T-helper 9 cell (primary cell): Measurements from ENCODE around the gene DCUN1D4.

ENCODE experiments used
- DNase-seq: peaks from one replicate; pipeline ENCODE4 v3.0.0-alpha.2; 2020
- total RNA-seq, 2 donors: gene quantifications; one replicate each; lab custom pipeline; 2026; lab: John Stamatoyannopoulos, UW

The DCUN1D4 gene
- 36.2 to 38.4 reads per million in 2 donors for total RNA-seq

DNA sequence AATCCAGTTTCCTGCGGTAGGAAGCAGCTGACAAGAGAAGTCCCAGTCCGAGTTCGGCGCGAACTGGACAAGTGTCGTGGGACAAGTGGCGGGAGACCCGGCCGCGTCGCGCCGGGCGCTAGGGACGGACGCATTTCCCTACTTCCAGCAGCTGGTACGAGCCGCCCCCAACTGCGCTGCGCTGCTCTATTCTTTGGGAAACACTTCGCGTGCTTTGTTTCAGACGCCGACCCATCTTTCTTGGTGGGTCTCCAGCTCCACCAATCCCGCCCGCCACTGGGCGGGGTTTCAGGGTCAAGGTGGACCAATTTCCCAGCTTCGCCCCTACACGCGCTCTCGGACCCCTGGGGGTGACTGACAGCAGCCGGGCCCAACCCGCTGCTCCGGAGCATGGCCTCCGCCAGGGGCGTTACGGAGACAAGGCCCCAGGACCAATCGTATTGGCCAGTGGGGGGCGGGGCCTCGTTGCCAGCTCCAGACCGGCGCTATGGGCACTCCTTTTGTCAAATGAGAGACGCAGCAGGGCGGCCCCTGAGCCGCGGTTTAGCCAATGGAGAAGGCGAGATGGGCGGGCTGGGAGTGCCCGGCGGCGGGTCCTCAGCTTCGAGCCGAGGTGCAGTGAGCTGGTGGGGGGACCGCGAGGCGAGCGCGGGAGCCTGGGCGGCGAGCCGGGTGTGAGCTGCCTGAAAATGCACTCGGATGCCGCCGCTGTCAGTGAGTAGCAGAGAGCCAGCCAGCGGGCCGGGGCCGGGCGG lies at the start of gene DCUN1D4:
Gene DCUN1D4, plus strand, starts transcription at position 600 of the 755 bp plus-strand sequence. Its CDS starts 90 bp downstream, at position 690.
- peak; percentile 96 for DNase-seq

DNA sequence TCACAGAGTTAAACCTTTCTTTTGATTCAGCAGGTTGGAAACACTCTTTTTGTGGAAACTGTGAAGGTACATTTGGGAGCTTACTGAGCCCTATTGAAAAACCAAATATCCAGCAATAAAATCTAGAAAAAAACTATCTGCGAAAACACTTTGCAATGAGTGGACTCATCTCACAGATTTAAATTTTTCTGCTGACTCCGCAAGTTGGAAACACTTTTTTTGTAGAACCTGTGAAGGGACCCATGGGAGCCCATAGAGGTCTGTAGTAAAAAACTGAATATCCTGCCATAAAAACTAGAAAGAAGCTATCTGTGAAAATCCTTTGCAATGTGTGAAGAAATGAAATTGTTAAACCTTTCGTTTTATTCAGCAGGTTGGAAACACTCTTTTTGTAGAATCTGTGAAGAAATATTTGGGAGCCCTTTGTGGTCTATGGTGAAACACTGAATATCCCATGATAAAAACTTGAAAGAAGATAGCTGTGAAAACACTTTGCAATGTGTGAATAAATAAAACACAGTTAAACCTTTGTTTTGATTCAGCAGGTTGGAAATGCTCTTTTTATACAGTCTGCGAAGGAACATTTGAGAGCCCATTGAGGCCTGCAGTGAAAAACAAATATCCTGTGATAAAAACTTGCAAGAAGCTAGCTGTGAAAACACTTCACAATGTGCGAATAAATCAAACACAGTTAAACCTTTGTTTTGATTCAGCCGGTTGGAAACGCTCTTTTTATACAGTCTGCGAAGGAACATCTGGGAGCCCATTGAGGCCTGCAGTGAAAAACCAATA lies 22.3 kb upstream of the DCUN1D4 start:
- no peak for DNase-seq

DNA sequence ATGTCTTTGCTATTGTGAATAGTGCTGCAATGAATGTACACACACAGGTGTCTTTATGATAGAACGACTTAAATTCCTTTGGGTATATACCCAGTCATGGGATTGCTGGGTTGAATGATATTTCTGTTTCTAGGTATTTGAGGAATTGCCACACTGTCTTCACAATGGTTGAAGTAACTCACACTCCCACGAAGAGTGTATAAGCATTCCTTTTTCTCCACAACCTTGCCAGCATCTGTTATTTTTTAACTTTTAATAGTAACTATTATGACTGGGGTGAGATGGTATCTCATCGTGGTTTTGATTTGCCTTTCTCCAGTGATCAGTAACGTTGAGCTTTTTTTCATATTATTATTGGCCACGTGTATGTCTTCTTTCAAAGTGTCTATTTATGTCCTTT lies 17.6 kb upstream of the DCUN1D4 start:
- DNase-seq = no peak

DNA sequence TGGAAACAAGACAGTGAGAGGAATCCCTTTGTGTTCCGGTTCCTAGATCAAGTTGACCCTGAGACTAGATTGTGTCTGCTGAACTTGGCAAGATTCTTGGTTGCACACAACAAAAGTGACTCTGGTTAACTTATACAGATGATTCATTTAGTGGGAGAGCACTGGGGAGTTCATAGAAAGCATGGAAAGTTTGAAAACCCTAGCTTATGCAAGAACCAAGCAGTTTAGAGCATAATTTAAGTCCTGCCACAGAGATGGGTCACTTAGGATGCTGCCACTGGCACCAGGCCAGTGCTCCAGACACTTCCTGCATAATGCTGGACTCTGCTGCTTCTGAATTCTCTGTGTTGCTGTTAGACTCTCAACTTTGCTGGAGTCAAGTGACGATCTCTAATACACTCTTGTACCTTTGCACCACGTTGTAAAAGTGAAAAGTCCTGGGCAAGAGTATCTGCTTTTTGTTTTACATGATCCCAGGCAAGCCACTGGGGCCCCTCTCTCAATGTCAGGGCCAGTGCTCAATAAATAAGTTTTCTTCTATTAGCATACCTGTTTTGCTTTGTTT lies 12.7 kb upstream of the DCUN1D4 start:
- no peak for DNase-seq

DNA sequence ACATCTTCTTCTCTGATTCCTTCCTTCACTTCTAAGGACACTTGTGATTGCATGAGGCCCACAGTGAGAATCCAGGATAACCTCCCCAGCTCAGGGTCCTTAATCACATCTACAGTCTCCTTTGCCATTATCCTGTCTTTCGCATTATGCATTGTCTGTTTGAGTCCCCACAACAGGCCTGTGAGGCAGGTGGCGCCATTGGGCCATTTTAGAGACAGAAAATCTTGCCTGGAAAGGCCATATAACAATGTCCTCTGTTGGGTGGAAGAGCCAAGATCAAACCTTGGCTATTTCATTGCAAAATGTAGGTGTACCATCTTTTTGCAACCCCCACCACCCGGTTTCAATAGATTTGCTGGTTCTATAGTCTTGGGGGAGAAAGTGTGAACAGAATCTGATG lies 11.8 kb upstream of the DCUN1D4 start:
- DNase-seq = peak; percentile 46

DNA sequence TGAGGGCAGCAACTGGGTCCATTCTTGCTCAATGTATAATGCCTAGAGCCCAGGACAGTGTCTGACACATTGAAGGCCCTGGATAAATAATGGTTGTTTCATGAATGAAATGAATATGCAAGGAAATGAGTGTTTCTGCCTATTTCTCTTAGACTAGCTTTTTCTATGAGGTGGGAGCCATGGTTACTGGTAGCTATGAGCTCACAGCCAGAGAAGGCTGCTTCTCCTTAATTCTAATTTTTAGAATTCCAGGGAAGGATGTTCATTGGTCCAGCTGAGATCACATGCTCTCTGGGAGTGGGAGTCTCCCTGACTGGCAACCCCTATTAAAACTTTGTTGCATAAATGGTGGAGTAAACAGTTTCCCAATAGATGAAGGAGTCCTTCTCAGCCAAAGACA lies 9.7 kb upstream of the DCUN1D4 start:
- DNase-seq = no peak

DNA sequence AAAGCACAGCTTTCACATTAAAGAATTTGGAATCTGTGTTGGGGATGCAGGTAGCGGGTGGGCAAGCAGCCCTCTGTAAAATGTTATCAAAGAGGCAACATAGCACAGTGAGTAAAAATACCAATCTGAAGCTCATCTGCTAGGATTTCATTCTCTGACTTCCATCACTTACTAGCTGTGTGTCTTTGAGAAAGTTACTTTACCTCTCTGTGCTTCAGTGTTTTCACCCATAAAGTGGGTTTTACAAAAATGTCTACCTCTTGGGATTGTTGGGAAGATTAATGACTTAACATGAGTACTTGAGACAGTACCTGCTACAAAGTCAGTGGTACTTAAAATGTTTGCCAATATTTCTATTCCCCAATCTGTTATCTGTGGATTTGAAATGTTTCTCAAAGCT lies 7.9 kb upstream of the DCUN1D4 start:
- DNase-seq = no peak

DNA sequence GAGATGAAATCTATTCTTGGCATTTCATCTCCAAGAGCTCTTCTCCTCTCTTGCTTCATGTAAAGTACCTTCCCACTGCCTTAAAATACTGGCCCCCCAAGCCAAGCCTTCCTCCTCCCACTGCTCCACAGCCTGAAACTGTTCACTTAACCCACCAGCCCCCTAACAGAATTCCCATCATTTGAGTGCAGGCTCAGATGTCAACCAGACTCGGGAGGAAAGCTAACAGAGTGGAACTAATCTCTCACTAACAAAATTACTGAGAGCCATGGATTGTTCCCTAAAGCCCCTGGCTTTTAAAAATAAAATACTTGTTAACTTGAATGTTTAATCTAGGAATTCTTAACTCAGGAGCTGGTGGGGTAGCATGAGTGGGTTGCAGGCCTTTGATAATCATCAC lies 7.1 kb upstream of the DCUN1D4 start:
- no peak for DNase-seq

DNA sequence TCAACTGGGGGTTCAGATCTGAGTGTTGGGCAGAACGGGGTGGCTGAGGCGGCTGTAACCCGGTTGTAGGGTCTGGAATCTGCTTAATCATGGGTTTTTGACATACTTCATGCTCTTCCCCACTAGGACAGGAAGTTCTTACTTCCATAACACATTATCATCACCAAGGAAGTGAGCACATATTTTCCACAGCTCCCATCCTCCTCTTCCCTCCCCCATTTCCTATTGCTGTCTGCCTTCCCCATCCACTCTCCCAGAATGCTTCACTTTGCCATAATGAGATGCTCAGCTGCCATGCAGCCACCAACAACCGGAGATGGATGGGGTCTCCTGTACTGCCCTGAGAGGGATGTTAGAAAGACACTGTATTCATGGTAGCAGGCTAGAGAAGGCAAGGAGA lies 6.4 kb upstream of the DCUN1D4 start:
- DNase-seq = no peak

DNA sequence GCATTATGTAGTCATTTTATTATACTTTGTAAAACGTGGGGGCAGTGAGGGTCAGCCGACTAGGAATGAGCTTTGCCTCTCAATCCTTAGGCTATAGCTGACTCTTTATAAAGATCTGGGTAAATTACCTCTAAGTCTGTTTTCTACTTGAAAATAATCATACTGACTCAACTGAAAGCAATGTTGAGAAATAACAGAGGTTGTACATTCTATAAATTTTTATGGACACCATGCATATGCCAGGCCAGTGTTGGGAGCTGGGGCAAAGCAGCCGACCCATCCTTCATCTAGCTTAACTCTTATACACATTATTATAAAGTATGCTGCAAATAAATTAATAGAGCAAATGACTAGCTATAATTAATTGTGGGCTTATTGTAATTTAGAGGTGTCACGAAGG lies 2.2 kb upstream of the DCUN1D4 start:
- DNase-seq = no peak

DNA sequence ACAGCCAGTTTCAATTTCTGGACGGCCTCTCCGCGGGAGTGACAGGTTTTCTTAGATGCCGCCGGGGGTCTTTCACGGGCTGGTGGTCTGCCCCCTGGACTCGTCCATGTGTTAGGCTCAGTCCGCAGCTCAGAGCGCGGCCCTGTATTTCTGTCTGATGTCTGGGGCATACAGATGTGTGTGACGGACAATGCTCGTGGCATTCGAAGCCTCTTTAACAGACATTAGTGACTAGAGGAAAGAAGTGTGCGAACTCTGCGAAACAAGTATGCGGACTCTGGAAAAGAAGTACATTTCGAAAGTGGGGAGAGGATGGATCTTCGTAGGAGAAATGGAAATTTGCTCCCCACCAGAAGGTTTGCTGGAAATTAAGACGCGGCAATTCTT lies 793 bp upstream of the DCUN1D4 start:
- no peak for DNase-seq

DNA sequence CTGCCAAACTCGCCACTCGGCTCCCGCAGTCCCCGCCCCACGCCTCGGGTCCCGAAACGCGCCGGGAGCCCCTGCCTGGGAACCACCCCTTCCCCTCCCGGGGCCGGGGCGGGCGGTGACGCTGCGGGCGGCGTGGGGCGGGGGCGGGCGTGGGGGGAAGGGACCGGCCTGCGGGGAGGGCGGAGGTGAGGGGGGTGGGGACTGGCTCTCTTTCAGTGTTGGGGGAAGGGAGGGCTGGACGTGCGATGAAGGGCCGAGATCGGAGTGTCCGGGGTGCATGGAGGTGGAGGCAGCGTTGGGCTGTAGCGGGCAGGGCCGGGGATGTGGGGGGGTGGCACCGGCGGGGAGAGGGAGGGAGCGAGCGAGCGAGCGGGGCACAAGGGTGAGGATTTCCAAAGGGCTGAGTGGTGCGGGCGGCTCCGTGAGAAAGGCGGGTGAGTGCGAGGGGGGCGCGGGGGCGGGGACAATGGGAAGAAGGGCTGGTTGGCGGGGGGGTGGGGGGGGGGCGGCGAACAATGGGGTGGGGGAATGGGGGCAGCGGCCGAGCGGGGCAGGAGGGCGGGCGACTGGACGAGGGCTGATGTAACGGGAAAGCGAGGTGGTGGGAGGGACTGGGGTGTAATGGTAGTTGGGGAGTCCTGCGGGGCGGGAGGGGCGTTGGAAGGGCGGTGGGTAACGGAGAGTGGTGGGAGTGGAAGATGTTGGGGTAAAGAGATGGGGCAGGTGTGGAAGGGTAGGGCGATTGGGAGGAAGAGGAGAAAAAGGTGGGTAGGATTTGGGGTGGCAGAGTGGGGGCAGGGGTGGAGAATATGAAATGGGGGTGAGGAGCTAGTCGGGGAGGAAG lies 578 bp downstream of the DCUN1D4 start:
- DNase-seq = peak; percentile 54

DNA sequence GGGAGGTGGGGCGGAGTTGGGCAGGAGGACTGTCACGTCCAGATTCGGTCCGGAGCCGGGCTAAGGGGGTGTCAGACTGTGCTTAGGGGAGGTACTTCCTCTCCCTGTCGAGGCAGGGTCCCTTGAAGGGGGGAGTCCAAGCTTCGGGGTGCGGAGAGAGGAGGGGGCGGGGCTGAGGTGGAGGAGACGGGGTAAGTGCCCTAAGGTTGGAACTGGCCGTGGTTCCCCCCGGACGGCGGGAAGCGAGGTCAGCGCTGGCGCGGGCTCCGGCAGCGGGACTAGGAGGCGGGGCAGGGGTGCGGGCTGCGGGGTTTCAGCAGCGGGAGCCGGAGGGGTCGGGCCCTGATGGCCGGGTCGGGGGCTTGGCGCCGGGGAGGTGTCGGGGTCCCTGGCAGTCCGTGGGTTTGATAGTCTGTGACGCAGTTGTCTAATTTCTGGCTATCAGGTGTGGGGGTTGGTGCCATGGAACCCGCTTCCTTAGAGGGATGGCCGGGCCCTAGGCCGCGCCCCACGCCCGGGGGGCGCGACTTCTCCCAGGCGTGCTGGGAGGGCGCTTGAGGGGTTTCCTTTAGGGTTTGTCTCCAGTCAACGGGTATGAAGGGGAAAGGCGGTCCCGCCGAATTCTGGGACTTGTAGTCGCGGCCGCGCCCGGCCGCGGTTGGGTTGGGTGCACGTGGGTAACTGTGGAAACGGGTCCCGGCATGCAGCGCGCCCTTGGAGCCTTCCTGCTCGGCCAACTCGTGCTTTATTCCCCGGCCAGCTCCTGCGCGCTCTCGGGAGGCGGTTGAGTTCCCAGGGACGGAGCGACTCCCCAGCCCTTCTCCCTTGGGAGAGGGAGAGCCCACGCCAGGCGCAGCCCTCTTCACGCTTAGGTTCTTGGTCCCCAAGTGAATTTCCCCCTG lies 1.5 kb downstream of the DCUN1D4 start:
- peak; percentile 69 for DNase-seq

DNA sequence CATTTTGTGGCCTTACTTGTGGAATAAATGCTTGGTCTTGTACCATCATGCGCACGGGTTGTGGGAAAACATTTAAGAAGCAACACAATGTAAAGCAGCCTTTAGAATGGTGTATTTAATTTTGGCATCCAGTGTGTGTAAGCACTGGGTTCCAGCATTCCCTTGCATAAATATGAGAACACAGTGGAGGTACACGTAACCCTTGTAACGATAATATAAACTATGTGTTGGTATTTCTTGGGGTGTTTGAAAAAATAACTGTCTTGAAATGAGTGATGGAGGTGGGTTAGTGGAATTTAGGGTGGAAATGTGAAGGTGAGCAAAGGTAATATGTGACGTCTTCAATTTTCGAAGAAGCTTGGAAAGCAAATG lies 2.1 kb downstream of the DCUN1D4 start:
- DNase-seq = no peak

DNA sequence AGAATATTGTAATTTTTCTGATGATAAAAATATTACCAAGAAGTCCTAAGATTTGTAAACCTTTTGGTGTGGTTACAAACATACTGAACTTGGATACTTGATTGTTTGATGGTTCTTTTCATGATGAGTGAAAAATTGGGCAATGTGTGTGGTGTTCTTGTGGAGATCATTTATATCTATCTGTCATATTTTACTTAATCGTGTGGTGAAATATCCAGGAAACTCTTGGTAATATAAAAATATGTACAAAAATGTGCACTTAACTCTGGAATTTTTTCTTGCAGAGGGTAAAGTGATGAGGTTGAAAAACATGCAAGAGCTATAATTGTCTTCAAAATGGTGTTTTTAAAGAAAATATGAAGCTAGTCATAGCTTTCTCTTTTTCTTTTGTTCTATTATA lies 2.8 kb downstream of the DCUN1D4 start:
- no peak for DNase-seq

DNA sequence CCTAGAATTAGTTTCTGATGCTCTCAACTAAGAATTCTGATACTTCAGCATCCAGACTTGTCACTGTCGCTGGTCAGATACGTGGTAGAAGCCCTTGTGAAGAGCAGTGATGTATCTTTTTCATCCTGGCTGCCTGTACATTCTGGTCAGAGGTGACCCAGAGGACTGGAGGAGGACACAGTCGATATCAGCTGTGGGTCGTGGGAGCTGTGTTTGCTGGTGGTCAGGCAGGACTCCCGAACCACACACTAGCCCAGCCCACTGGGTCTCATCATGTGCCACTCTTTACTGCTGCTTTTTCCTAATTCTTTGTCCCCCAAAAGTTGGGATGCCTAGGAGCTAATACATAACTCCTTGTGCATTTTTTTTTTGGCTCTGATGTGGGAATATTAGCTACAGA lies 6.5 kb downstream of the DCUN1D4 start:
- no peak for DNase-seq

DNA sequence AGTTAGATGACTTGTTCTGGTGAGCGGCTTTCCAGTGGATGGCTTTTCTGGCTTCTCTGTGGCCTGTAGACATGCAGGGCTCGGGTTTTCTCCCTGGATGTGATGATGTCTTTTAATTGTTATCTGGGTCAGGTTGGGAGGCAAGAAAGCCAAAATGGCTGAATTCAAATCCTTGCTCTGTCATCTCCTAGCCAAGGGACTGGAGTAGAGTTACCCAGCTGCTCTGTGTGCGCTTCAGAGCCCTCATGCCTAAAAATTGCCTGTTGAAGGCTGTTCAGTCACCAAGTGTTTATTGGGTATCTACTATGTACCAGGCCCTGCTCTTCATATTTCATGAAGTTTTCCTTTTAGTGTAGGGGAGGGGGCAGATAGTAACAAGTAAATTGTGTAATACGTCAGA lies 7.3 kb downstream of the DCUN1D4 start:
- no peak for DNase-seq

DNA sequence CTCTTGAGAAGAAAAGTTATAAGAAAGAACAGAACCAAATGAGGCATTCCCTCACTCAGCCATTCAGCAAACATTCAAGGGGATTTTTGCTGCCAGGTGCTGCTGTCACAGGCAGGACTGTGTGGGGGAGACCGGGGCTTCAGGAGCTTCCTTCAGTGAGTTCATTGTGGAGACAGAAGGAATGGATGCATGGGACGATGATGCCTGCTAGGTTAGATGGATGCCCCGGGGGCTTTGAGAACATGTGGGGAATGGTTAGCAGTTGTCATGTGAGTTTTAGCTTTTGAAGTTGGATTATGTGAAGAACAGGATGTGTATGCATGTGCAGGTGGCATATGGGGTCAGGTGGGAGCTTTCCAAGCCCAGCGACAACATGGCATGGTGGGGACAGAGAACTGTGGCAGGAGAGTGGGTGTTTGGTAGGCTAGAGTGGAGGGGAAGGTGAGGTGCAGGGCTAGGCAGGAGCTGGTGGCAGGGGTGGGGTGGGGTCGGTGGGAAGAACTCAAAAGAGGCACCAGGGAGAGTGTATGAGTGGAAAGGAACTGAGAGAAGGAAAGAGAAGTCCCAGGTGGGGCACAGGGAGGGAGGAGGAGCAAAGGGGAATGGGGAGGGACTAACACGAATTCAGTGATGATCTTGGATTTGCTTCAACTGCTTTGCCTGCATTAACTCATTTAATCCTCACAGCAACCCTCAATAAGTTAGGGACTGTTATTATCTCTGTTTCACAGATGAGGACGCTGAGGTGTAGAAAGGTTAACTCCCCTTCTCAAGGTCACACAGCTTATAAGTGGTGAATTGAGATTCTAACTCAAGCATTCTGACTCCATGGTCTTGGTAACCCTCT lies 8.4 kb downstream of the DCUN1D4 start:
- DNase-seq = no peak

DNA sequence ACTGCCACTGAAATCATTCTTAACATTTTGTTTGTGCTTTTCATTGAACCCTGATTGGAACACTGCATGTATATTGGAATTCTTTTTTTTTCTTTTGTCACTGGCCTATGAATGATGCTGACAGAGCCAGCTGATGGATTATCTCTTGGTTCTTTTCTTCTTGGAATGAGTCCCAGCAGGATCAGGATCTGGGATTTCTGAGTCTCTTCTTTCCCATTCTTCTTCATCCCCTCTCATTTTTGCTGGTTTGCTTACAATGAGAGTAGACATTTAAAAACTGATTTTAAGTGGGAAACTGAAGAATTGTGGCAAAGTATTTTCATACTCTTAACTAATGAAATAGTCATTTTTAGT lies 9.0 kb downstream of the DCUN1D4 start:
- DNase-seq = no peak

DNA sequence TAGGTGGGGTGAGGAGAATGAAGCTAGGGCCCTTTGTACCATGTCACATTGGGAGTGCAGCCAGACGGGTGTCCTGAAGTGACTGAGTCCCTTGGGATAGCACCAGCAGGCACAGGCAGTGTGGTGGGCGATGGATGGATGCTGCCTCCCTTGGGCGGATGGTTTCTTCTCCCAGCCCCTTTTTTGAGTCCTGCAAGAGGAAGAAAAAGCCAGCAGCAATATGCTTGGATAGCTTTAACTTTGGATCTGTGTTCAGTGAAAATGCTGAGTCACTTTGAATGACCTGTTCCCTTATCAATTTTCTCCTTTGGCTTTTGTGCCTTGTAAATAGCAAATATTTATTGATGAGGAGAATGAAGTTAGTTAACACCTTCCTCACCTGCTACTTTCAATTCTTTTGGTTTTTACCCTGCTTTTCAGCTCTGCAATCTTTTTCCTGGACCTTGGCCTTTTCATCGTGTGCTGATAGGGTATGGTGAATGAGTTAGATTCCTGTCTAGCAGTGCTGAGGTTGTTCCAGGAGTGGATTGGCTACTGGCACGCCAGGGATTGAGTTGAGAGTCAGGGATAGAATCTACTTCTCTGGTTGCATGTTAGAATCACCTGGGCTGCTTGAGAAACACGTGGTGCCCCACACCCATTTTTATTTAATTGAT lies 10.2 kb downstream of the DCUN1D4 start:
- DNase-seq = no peak

DNA sequence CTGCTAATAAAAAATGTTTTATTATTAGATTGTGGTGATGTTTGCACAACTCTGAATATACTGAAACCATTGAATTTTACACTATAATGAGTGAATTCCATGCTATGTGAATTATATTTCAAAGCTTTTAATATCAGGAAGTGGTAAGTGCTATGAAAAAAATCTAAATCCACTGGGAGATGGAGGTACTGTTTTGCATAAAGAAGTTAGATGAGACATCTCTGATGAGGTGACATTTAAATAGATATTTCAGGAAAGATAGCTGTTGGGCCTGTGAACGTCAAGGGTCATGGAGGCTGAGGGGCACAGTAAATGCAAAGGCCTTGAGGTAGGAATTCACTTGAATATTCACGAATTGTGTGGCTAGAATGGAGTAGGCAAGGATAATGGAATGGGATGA lies 12.3 kb downstream of the DCUN1D4 start:
- DNase-seq = no peak
